ENCODE measurements around the gene EML6.
"Not testable (repeated sequence)": the region's sequence is repeated elsewhere in the genome, so short reads cannot be mapped to it uniquely, and the experiment has no call there.

The EML6 gene

GRCh38 chr2:54840559-54841468, 117.4 kb downstream of the EML6 start:
- DNase-seq (ENCODE audit: low read depth in 1 of 2, low spot score in 1 of 2): no peak

GRCh38 chr2:54841500-54841899, 118.0 kb downstream of the EML6 start:
- DNase-seq (ENCODE audit: low read depth in 1 of 2, low spot score in 1 of 2): not testable (repeated sequence)

DNA sequence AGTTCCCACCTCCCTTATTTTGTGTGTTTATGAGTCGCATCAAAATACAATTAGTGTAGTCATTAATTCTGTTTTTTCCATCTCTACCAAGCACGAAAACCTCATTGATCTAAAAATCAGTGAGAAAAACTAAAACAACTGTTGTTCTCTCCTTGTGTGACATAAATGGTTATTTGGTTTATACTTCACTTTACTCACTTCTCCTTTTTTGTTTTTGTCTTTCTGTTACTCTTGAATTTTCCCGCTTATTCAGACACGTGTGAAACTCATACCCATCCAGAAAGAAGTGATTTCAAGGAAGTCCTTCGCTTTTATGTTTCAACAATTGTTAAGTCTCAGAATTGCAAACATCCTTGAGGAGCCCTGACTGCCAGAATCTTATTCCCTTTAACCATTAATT, 121.6 kb downstream of the EML6 start:
- no peak for DNase-seq (ENCODE audit: low read depth in 1 of 2, low spot score in 1 of 2)

DNA sequence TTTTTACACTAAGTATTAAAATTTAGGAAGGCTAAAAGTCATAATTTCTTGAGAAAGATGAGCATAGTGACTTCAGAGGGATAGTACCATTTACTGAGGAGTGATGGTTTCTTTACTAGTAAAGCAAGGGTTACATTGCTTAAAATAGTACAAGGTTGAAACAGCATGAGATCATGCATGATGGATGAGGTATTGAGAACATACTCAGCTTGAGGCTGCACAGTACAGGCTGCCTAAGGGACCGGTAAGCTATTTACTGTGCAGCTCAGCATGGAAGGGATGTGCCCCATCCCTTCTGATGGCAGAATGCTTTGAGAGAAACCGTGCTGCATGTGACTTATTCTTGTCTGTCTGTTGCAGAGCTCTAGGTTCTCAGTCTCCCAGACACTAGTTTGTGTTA, 122.1 kb downstream of the EML6 start:
- DNase-seq (ENCODE audit: low read depth in 1 of 2, low spot score in 1 of 2): no peak

GRCh38 chr2:54850171-54851122, 127.0 kb downstream of the EML6 start:
- no peak for DNase-seq (ENCODE audit: low read depth in 1 of 2, low spot score in 1 of 2)

DNA sequence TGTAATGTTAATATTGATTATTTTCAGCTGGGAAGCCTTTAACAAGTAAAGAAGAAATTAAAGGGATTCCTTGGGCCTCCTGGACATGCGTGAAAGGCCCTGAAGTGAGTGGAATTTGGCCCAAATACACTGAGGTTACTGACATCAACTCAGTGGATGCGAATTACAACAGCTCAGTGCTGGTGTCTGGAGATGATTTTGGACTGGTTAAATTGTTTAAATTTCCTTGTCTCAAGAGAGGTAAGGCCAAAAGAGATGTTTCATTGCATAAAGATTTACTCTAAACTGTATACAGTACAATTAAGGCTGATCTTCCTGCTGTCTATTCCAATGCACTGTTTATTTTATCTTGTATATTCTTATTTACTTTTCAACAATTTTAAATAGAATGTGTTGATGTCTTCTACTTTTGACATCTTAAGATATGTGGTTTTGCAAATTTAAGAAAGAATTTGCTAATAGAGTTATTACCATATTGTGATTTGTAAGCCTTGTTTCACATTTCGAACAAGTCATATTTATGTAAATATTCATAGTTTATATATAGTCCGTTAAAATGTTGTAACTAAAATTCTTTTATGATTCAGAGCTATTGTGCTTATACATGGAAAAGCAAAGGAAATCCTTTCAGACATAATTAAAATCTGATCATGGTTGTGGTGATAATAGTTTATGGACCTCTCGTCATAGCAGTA, 130.3 kb downstream of the EML6 start:
- DNase-seq (ENCODE audit: low read depth in 1 of 2, low spot score in 1 of 2): no peak

DNA sequence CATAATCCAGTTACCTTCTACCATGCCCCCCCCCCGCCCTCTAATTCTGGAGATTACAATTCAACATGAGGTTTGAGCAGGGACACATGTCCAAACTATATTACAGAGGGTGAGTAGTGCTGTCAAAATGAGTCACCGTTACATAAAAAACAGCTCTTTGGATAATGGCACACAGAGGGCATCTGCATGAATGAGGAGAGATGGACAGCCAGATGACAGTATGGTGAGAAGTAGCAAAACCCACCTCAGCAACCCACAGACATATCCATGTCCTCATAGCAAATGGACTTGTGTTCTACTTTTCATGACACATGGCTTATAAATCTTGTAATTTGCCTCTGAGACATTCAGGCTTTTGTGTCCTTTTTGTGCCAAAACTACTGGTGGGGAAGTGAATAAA, 132.0 kb downstream of the EML6 start:
- no peak for DNase-seq (ENCODE audit: low read depth in 1 of 2, low spot score in 1 of 2)

- DNase-seq (ENCODE audit: low read depth in 1 of 2, low spot score in 1 of 2): no peak
Observed at GRCh38 chr2:54858021-54858681, 134.7 kb downstream of the EML6 start.

GRCh38 chr2:54859416-54859815, 136.0 kb downstream of the EML6 start:
- DNase-seq (ENCODE audit: low read depth in 1 of 2, low spot score in 1 of 2): no peak

DNA sequence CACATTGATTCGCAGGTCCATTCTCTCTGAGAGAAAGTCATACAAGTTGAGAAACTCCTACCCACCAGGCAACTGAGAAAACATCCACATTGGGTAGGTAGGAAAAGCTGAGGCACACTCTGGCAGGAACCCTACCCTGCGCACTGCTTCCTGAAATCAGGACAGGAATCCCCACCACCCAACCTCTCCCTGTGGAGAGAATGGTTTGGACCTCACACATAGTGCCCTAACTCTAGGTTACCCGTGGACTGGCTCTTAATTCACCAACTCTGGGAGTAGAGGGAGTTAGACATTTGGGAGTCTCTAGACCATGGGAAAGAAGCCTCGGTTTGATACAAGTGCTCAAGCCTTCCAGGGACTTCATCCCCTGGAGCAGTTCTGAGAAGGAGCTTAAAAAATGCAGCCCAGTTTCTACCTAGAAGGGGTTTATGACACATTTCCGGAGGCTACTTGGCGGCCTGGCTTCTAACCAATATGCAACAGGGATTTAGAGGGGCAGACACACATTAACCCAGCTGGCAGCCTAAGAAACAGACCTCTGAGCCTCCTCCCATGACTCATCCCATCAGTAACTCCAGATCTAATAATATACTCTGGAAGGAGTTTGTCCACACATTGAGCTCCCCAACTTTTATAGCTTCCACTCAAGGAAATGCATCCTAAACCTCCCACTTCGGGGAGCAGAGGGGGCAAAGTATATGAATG, 136.7 kb downstream of the EML6 start:
- no peak for DNase-seq (ENCODE audit: low read depth in 1 of 2, low spot score in 1 of 2)

DNA sequence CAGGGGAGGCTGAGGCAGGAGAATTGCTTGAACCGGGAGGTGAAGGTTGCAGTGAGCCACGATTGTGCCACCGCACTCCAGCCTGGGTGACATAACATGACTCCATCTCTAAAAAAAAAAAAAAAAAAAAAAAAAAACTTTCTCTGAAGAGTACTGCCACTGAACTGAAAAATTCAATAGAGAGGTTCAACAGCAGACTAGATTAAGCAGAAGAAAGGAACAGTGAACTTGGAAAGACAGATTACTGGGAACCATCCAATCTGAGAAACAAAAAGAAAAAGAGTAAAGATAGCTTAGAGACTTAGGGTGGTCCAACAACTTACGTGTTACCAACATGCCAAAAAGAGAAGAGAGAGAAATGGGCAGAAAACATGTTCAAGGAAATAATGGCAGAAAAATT, 138.8 kb downstream of the EML6 start:
- no peak for DNase-seq (ENCODE audit: low read depth in 1 of 2, low spot score in 1 of 2)

GRCh38 chr2:54862742-54863141, 139.3 kb downstream of the EML6 start:
- DNase-seq (ENCODE audit: low read depth in 1 of 2, low spot score in 1 of 2): no peak

DNA sequence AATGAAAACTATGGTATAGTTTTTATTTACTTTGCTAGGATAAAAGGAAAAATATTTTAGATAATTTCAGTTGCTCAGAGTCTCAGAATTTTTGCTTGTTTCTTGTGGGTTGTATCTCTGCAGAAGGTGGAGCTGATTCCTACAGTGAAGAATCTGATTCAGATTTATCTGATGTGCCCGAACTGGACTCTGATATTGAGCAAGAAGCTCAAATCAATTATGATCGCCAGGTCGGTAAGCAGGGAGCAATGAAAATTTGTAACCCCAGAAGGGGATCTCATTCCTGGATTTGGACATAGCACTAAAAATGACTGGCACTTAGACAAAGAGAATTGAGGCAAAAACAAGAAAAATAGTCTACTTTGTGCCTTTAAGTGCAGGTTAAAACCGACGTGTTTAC, 140.2 kb downstream of the EML6 start:
- no peak for DNase-seq (ENCODE audit: low read depth in 1 of 2, low spot score in 1 of 2)

GRCh38 chr2:54864096-54864495, 140.6 kb downstream of the EML6 start:
- DNase-seq (ENCODE audit: low read depth in 1 of 2, low spot score in 1 of 2): no peak

DNA sequence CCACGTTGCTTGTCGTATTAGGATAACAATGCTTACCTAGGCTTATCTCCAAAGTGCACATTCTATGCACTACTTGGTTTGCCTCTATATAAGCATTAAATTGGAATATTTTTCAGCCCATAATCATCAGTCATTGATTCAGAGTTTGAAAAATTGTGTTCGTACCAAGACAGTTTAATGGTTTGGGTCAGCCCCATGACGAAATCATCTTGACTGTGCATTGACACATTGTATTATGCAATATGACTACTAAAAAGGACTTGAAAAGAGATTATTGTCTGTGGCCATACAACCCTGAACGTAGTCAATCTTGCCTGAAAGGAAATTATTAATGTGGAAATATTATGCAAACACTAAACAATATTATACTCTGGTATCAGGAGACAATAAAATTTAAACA, 141.3 kb downstream of the EML6 start:
- no peak for DNase-seq (ENCODE audit: low read depth in 1 of 2, low spot score in 1 of 2)

DNA sequence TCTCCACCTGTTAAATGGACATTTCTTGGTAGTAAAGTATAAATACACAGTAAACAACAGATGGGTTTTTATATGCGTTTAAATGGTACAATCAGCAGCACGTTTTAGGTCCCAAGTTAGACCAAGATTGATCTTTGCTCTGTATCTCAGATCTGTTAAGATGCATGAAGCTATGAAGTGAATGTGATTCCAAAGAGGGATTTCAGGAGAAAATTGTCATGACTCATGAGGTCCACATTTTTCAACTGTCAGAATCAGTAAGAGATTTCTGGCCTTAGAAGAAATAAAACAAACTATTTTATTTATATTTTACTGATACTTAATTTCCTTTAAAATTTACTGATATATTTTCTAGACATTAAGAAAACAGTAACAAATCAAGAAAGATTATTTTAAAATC, 142.7 kb downstream of the EML6 start:
- no peak for DNase-seq (ENCODE audit: low read depth in 1 of 2, low spot score in 1 of 2)

DNA sequence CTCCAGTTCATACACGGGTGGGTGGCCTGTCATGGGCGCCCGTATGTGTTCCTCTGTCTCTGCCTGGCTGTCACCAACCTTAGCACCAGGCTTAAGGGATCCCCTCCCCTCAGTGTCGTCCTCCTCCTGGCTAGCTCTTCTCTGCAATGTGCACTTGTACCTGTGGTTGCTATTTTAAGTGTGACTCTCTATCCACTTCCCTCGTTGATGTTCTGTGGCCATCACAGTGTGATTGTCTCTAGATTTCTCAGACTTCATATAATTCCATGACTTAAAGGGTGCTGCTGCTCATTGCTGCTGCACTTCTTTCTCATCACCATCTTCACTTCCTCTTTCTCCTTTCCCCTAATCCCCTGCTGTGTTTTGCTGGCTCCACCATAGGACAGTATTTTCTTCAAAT, 143.4 kb downstream of the EML6 start:
- DNase-seq (ENCODE audit: low read depth in 1 of 2, low spot score in 1 of 2): no peak

- DNase-seq (ENCODE audit: low read depth in 1 of 2, low spot score in 1 of 2): no peak
Observed at GRCh38 chr2:54867457-54867856, 144.0 kb downstream of the EML6 start.

GRCh38 chr2:54871457-54872107, 148.1 kb downstream of the EML6 start:
- DNase-seq (ENCODE audit: low read depth in 1 of 2, low spot score in 1 of 2): no peak

DNA sequence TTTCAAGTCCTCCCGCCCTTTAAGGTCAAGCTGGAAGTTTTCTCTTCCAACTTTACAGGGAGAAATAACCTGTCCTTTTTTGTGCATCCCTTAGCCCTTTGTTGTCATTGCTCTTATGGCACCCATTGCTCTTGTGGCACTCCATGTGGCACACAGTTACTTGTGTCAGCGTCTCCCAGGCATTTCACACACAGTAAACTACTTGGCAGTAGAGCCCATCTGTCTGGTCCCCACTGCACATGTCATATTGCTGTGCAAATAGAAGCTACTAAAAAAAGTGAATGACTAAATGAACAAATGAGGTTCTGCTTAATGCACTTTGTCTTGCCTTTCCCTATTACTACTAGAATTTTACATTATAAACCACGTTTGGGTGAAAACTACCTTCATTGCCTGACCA, 149.3 kb downstream of the EML6 start:
- DNase-seq (ENCODE audit: low read depth in 1 of 2, low spot score in 1 of 2): no peak
